ENCODE results near the gene RPS6KA2.

The RPS6KA2 gene

GRCh38 chr6:166627033-166627874, at the start of gene RPS6KA2:
TSS of gene RPS6KA2 (minus strand) at chr6:166627251. CDS start at chr6:166627019, 232 bp downstream.
- peak; percentile 90 for DNase-seq (ENCODE audit: low spot score)

- no peak for DNase-seq (ENCODE audit: low spot score)
Observed at GRCh38 chr6:166676270-166676860, 49.3 kb upstream of the RPS6KA2 start.

- DNase-seq (ENCODE audit: low spot score): peak; percentile 33
Observed at GRCh38 chr6:166675736-166676135, 48.7 kb upstream of the RPS6KA2 start.

- no peak for DNase-seq (ENCODE audit: low spot score)
Observed at GRCh38 chr6:166673309-166673708, 46.3 kb upstream of the RPS6KA2 start.

GRCh38 chr6:166672624-166673206, 45.7 kb upstream of the RPS6KA2 start:
- DNase-seq (ENCODE audit: low spot score): no peak

- DNase-seq (ENCODE audit: low spot score): no peak
Observed at GRCh38 chr6:166672146-166672545, 45.1 kb upstream of the RPS6KA2 start.

GRCh38 chr6:166671434-166672081, 44.5 kb upstream of the RPS6KA2 start:
- DNase-seq (ENCODE audit: low spot score): no peak

- DNase-seq (ENCODE audit: low spot score): no peak
Observed at GRCh38 chr6:166670894-166671293, 43.8 kb upstream of the RPS6KA2 start.

GRCh38 chr6:166670013-166670412, 43.0 kb upstream of the RPS6KA2 start:
- DNase-seq (ENCODE audit: low spot score): no peak

- DNase-seq (ENCODE audit: low spot score): no peak
Observed at GRCh38 chr6:166667796-166668610, 41.0 kb upstream of the RPS6KA2 start.

GRCh38 chr6:166664135-166664534, 37.1 kb upstream of the RPS6KA2 start:
- DNase-seq (ENCODE audit: low spot score): no peak

GRCh38 chr6:166663568-166663967, 36.5 kb upstream of the RPS6KA2 start:
- DNase-seq (ENCODE audit: low spot score): no peak

GRCh38 chr6:166662690-166663089, 35.6 kb upstream of the RPS6KA2 start:
- no peak for DNase-seq (ENCODE audit: low spot score)

GRCh38 chr6:166661327-166662085, 34.5 kb upstream of the RPS6KA2 start:
- no peak for DNase-seq (ENCODE audit: low spot score)

- no peak for DNase-seq (ENCODE audit: low spot score)
Observed at GRCh38 chr6:166660157-166660688, 33.2 kb upstream of the RPS6KA2 start.

- DNase-seq (ENCODE audit: low spot score): no peak
Observed at GRCh38 chr6:166659581-166659980, 32.5 kb upstream of the RPS6KA2 start.

GRCh38 chr6:166658792-166659150, 31.7 kb upstream of the RPS6KA2 start:
- no peak for DNase-seq (ENCODE audit: low spot score)

- no peak for DNase-seq (ENCODE audit: low spot score)
Observed at GRCh38 chr6:166658115-166658791, 31.2 kb upstream of the RPS6KA2 start.

- no peak for DNase-seq (ENCODE audit: low spot score)
Observed at GRCh38 chr6:166657531-166657930, 30.5 kb upstream of the RPS6KA2 start.
